ENCODE data around the gene ZNF724. TPM values are rescaled to one million over a fixed set of nuclear protein-coding genes. Genes with fewer than 3 reads are reported as not detected.

The ZNF724 gene
- total and polyA plus RNA-seq, 2 of the 8 experiments (the other 6 are each of a cell fraction or from before 2014, with no cell fraction given): 8.7 to 67.2 TPM

DNA sequence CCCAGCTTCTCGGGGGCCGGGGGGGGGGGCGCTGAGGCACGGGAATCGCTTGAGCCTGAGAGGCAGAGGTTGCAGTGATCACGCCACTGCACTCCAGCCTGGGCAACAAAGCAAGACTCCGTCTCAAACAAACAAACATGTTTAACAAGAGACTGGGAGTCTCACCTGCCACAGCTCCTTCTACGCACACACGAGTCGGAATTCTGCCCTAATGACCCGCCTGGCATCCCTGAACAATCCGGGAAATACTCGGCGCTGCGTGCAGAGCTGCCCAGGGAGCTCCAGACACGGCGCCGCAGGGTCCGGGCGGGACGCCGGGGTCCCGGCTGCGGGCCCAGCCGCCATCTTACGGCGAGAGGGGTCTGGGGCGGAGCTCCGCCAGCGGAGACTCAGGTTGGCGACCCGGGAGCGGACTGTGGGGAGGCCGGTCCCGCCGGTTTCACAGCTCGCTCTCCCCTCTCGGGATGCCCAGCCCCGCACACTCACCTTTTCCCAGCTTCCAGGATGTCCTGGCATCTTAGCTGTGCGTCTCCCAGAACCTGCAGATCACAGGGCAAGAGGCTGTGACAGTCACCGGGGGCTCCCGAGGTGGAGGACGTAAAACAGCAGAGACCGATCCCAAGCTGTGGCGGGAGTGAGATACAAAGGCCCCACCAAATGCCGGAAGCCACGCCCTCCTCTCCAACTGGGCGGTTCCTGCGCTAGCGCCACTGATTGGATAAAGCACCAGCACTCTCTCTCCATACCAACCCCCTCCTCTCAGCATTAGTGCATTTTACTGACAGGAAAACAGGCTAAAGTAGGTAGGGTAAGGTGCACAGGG is 23.6 kb upstream of the ZNF724 start (continued):
- TF ChIP-seq, protein P1, sequence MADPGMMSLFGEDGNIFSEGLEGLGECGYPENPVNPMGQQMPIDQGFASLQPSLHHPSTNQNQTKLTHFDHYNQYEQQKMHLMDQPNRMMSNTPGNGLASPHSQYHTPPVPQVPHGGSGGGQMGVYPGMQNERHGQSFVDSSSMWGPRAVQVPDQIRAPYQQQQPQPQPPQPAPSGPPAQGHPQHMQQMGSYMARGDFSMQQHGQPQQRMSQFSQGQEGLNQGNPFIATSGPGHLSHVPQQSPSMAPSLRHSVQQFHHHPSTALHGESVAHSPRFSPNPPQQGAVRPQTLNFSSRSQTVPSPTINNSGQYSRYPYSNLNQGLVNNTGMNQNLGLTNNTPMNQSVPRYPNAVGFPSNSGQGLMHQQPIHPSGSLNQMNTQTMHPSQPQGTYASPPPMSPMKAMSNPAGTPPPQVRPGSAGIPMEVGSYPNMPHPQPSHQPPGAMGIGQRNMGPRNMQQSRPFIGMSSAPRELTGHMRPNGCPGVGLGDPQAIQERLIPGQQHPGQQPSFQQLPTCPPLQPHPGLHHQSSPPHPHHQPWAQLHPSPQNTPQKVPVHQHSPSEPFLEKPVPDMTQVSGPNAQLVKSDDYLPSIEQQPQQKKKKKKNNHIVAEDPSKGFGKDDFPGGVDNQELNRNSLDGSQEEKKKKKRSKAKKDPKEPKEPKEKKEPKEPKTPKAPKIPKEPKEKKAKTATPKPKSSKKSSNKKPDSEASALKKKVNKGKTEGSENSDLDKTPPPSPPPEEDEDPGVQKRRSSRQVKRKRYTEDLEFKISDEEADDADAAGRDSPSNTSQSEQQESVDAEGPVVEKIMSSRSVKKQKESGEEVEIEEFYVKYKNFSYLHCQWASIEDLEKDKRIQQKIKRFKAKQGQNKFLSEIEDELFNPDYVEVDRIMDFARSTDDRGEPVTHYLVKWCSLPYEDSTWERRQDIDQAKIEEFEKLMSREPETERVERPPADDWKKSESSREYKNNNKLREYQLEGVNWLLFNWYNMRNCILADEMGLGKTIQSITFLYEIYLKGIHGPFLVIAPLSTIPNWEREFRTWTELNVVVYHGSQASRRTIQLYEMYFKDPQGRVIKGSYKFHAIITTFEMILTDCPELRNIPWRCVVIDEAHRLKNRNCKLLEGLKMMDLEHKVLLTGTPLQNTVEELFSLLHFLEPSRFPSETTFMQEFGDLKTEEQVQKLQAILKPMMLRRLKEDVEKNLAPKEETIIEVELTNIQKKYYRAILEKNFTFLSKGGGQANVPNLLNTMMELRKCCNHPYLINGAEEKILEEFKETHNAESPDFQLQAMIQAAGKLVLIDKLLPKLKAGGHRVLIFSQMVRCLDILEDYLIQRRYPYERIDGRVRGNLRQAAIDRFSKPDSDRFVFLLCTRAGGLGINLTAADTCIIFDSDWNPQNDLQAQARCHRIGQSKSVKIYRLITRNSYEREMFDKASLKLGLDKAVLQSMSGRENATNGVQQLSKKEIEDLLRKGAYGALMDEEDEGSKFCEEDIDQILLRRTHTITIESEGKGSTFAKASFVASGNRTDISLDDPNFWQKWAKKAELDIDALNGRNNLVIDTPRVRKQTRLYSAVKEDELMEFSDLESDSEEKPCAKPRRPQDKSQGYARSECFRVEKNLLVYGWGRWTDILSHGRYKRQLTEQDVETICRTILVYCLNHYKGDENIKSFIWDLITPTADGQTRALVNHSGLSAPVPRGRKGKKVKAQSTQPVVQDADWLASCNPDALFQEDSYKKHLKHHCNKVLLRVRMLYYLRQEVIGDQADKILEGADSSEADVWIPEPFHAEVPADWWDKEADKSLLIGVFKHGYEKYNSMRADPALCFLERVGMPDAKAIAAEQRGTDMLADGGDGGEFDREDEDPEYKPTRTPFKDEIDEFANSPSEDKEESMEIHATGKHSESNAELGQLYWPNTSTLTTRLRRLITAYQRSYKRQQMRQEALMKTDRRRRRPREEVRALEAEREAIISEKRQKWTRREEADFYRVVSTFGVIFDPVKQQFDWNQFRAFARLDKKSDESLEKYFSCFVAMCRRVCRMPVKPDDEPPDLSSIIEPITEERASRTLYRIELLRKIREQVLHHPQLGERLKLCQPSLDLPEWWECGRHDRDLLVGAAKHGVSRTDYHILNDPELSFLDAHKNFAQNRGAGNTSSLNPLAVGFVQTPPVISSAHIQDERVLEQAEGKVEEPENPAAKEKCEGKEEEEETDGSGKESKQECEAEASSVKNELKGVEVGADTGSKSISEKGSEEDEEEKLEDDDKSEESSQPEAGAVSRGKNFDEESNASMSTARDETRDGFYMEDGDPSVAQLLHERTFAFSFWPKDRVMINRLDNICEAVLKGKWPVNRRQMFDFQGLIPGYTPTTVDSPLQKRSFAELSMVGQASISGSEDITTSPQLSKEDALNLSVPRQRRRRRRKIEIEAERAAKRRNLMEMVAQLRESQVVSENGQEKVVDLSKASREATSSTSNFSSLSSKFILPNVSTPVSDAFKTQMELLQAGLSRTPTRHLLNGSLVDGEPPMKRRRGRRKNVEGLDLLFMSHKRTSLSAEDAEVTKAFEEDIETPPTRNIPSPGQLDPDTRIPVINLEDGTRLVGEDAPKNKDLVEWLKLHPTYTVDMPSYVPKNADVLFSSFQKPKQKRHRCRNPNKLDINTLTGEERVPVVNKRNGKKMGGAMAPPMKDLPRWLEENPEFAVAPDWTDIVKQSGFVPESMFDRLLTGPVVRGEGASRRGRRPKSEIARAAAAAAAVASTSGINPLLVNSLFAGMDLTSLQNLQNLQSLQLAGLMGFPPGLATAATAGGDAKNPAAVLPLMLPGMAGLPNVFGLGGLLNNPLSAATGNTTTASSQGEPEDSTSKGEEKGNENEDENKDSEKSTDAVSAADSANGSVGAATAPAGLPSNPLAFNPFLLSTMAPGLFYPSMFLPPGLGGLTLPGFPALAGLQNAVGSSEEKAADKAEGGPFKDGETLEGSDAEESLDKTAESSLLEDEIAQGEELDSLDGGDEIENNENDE (IDR thresholded peaks at IDR 0.05; ENCODE audit: insufficient replicate concordance, low read length): no peak
- TF ChIP-seq EP300 (IDR thresholded peaks at IDR 0.05; ENCODE audit: borderline replicate concordance in 1 of 2, low read depth in 2 of 2, low read length in 2 of 2) (no peak), HDAC2 (IDR thresholded peaks at IDR 0.05; ENCODE audit: borderline replicate concordance in 1 of 2, low read depth in 2 of 2, low read length in 2 of 2) (0 out of 4 replicates have a peak, but pooled peaks of 1 of the 2 experiments have one; percentile 31), CBX5 (IDR thresholded peaks at IDR 0.05; ENCODE audit: low read depth, low read length) (no peak), GTF2F1 (IDR thresholded peaks at IDR 0.05; ENCODE audit: borderline replicate concordance, low read depth, low read length) (no peak), SAP30 (IDR thresholded peaks at IDR 0.05; ENCODE audit: insufficient read depth, insufficient replicate concordance, low read length) (no peak), EZH2 (IDR thresholded peaks at IDR 0.05; ENCODE audit: low read depth, low read length, severe bottlenecking) (no peak), POU5F1 (IDR thresholded peaks at IDR 0.05; ENCODE audit: low read depth, low read length) (no peak)

All from H1 (cell line).